GM12878 (cell line): ENCODE data around the gene MEAF6. TPM values are rescaled to one million over a fixed set of nuclear protein-coding genes. Genes with fewer than 3 reads are reported as not detected.
A peak's percentile ranks its signal among the peaks of the same experiment; 100 is the strongest.

Experiments
- BCL3 ChIP-seq: IDR thresholded peaks from 2 replicates; pipeline ENCODE4 v1.6.1; 2011; ENCODE audit warnings: borderline replicate concordance, low read depth, mild to moderate bottlenecking, moderate library complexity, low read length; ENCODE audit not compliant: insufficient read depth, poor library complexity, severe bottlenecking
- BHLHE40 ChIP-seq, 2 experiments: fragments of 450-650 bp in 1 of 2; IDR thresholded peaks; 2 replicates each; pipeline ENCODE4 v1.6.1; 2011 to 2017; ENCODE audit warnings: low read depth in 2 of 2, borderline replicate concordance in 1 of 2, improper control_type of control experiment in 1 of 2, low read length in 1 of 2, mild to moderate bottlenecking in 1 of 2
- CHD2 ChIP-seq: IDR thresholded peaks from 2 replicates; pipeline ENCODE4 v1.6.1; 2011; ENCODE audit warnings: low read depth, low read length, improper control_type of control experiment, borderline replicate concordance
- EGR1 ChIP-seq, 2 experiments: IDR thresholded peaks; 1 replicate in 1 of 2; 2 replicates in 1 of 2; pipeline ENCODE4 v1.6.1; 2011 to 2012; ENCODE audit warnings: low read depth in 2 of 2, low read length in 2 of 2, borderline replicate concordance in 1 of 2, mild to moderate bottlenecking in 1 of 2, moderate library complexity in 1 of 2
- EP300 ChIP-seq, 2 experiments: fragments of 150-350 bp in 1 of 2; IDR thresholded peaks; 2 replicates each; pipeline ENCODE4 v1.6.1; 2011 to 2012; ENCODE audit warnings: low read depth in 2 of 2, low read length in 2 of 2, borderline replicate concordance in 1 of 2, improper control_type of control experiment in 1 of 2, inconsistent platforms in 1 of 2; ENCODE audit not compliant: control insufficient read depth in 1 of 2
- EZH2 ChIP-seq: IDR thresholded peaks from 2 replicates; pipeline ENCODE4 v1.6.1; 2012; ENCODE audit warnings: low read depth, mild to moderate bottlenecking, control low read depth, inconsistent platforms, low read length, borderline replicate concordance; ENCODE audit not compliant: control insufficient read depth
- HDAC2 ChIP-seq: fragments of 200-600 bp; sonication (generic); IDR thresholded peaks from 2 replicates; pipeline ENCODE4 v1.6.1; 2017
- HDGF ChIP-seq: fragments of 450-650 bp; IDR thresholded peaks from 2 replicates; pipeline ENCODE4 v1.6.1; 2016; ENCODE audit warnings: antibody characterized with exemption
- KLF5 ChIP-seq: fragments of 450-650 bp; IDR thresholded peaks from 2 replicates; pipeline ENCODE4 v1.6.1; 2014; ENCODE audit warnings: mild to moderate bottlenecking; ENCODE audit not compliant: partially characterized antibody
- MXI1 ChIP-seq: fragments of 150-350 bp; IDR thresholded peaks from 2 replicates; pipeline ENCODE4 v1.6.1; 2011; ENCODE audit warnings: low read depth, mild to moderate bottlenecking, inconsistent platforms, low read length, improper control_type of control experiment
- NRF1 ChIP-seq: conservative IDR thresholded peaks from 2 replicates; pipeline ENCODE4 v1.6.1; 2011; ENCODE audit warnings: mild to moderate bottlenecking, low read depth, low read length, improper control_type of control experiment
- POLR2A ChIP-seq: IDR thresholded peaks from 2 replicates; pipeline ENCODE4 v1.6.1; 2011; ENCODE audit warnings: low read depth, mild to moderate bottlenecking, low read length
- POU2F2 ChIP-seq: IDR thresholded peaks from 3 replicates; pipeline ENCODE4 v1.6.1; 2011; ENCODE audit warnings: low read depth, mild to moderate bottlenecking, low read length, borderline replicate concordance
- SIX5 ChIP-seq: IDR thresholded peaks from 2 replicates; pipeline ENCODE4 v1.6.1; 2011; ENCODE audit warnings: mild to moderate bottlenecking, low read depth, low read length, moderate library complexity; ENCODE audit not compliant: severe bottlenecking
- SKIL ChIP-seq: fragments of 450-650 bp; IDR thresholded peaks from 2 replicates; pipeline ENCODE4 v1.6.1; 2017; ENCODE audit warnings: mild to moderate bottlenecking, low read depth, inconsistent platforms; ENCODE audit not compliant: poor library complexity, severe bottlenecking
- TBL1XR1 ChIP-seq: IDR thresholded peaks from 2 replicates; pipeline ENCODE4 v1.6.1; 2012; ENCODE audit warnings: low read depth, low read length, improper control_type of control experiment
- TCF12 ChIP-seq: IDR thresholded peaks from 2 replicates; pipeline ENCODE4 v1.6.1; 2011; ENCODE audit warnings: low read depth, mild to moderate bottlenecking, low read length
- YBX1 ChIP-seq: fragments of 450-650 bp; IDR thresholded peaks from 2 replicates; pipeline ENCODE4 v1.6.1; 2016; ENCODE audit warnings: antibody characterized with exemption
- YY1 ChIP-seq: IDR thresholded peaks from 2 replicates; pipeline ENCODE4 v1.6.1; 2011; ENCODE audit warnings: low read depth, mild to moderate bottlenecking, low read length
- ZNF274 ChIP-seq: IDR thresholded peaks from one replicate; pipeline ENCODE4 v1.8.0; 2011; ENCODE audit not compliant: insufficient read length, insufficient read depth
- ZSCAN29 ChIP-seq: fragments of 450-650 bp; IDR thresholded peaks from 2 replicates; pipeline ENCODE4 v1.6.1; 2017; ENCODE audit warnings: mild to moderate bottlenecking, moderate library complexity
- polyA plus RNA-seq, 11 experiments: library from polyadenylated mRNA; depleted of rRNA in 4 of 11; unstranded in 6 of 11; stranded (reverse) in 5 of 11; fragments of >200 nt; fragmentation: Nextera tagmentation in 4 of 11; fragmentation: Illumina TruSeq in 1 of 11; extraction: Ambion mirVana in 4 of 11; extraction: Trizol in 1 of 11; gene quantifications; 1 replicate in 1 of 11; 2 replicates in 10 of 11; pipeline versions ENCODE4 v1.2.1 to v1.2.3, GENCODE V29; 2011 to 2016; ENCODE audit warnings: inconsistent platforms in 2 of 11, missing spikeins in 2 of 11, low read depth in 1 of 11
- total RNA-seq, 4 experiments: library from RNA; depleted of rRNA in 3 of 4; stranded (reverse); fragments of >200 nt in 3 of 4; fragmentation: Illumina TruSeq in 1 of 4; extraction: Trizol in 1 of 4; gene quantifications; 2 replicates each; pipeline versions ENCODE4 v1.2.1 to v1.2.3, GENCODE V29; 2013 to 2021
- TF ChIP-seq, protein P1 (sequence below): fragments of 450-650 bp; IDR thresholded peaks from 2 replicates; pipeline ENCODE4 v1.6.1; 2016; ENCODE audit warnings: mild to moderate bottlenecking
- TF ChIP-seq, protein P2 (sequence below): IDR thresholded peaks from 2 replicates; pipeline ENCODE4 v1.6.1; 2011; ENCODE audit warnings: mild to moderate bottlenecking, low read depth, low read length, moderate library complexity; ENCODE audit not compliant: insufficient replicate concordance

MEAF6 gene
- total and polyA plus RNA-seq, 10 of the 15 experiments (the other 5 are each of a cell fraction or from before 2014, with no cell fraction given): 30.8 to 75.0 (median 58.1) TPM

GRCh38 chr1:37486680-37487618, 27.6 kb downstream of the MEAF6 start (continued):
- TF ChIP-seq, protein P1, sequence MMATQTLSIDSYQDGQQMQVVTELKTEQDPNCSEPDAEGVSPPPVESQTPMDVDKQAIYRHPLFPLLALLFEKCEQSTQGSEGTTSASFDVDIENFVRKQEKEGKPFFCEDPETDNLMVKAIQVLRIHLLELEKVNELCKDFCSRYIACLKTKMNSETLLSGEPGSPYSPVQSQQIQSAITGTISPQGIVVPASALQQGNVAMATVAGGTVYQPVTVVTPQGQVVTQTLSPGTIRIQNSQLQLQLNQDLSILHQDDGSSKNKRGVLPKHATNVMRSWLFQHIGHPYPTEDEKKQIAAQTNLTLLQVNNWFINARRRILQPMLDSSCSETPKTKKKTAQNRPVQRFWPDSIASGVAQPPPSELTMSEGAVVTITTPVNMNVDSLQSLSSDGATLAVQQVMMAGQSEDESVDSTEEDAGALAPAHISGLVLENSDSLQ: no peak
- no peak for TF ChIP-seq EZH2
- no peak for TF ChIP-seq ZSCAN29
- peak; percentile 22; the same call in 1 of the 2 replicates for TF ChIP-seq CHD2
- TF ChIP-seq EGR1 (IDR thresholded peaks at IDR 0.05; ENCODE audit: borderline replicate concordance in 1 of 2, low read depth in 2 of 2, low read length in 2 of 2): no peak
- peak; percentile 76 for TF ChIP-seq YY1
- no peak for TF ChIP-seq SKIL
- TF ChIP-seq, protein P2, sequence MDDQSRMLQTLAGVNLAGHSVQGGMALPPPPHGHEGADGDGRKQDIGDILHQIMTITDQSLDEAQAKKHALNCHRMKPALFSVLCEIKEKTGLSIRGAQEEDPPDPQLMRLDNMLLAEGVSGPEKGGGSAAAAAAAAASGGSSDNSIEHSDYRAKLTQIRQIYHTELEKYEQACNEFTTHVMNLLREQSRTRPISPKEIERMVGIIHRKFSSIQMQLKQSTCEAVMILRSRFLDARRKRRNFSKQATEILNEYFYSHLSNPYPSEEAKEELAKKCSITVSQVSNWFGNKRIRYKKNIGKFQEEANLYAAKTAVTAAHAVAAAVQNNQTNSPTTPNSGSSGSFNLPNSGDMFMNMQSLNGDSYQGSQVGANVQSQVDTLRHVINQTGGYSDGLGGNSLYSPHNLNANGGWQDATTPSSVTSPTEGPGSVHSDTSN: no peak
- no peak for TF ChIP-seq BCL3
- TF ChIP-seq KLF5: no peak
- TF ChIP-seq MXI1: 0 out of 2 replicates have a peak, but pooled peaks have one; percentile 44
- TF ChIP-seq NRF1: no peak
- 0 out of 2 replicates have a peak, but pooled peaks have one; percentile 39 for TF ChIP-seq HDGF
- no peak for TF ChIP-seq TBL1XR1
- no peak for TF ChIP-seq HDAC2
- no peak for TF ChIP-seq ZNF274
- no peak for TF ChIP-seq EP300 (IDR thresholded peaks at IDR 0.05; ENCODE audit: borderline replicate concordance in 1 of 2, control insufficient read depth in 1 of 2, low read depth in 2 of 2, low read length in 2 of 2)
- TF ChIP-seq TCF12: no peak
- TF ChIP-seq BHLHE40 (IDR thresholded peaks at IDR 0.05; ENCODE audit: borderline replicate concordance in 1 of 2, low read depth in 2 of 2, low read length in 1 of 2): no peak
- peak; percentile 21 for TF ChIP-seq POLR2A
- no peak for TF ChIP-seq YBX1
- TF ChIP-seq POU2F2: 0 out of 3 replicates have a peak, but pooled peaks have one; percentile 21
- no peak for TF ChIP-seq SIX5
